ENCODE data around the gene CIBAR2. TPM values are rescaled to one million over a fixed set of nuclear protein-coding genes. Genes with fewer than 3 reads are reported as not detected.

CIBAR2 gene
- total and polyA plus RNA-seq, 9 of the 15 experiments (the other 6 are each of a cell fraction or from before 2014, with no cell fraction given), result not detected

GRCh38 chr16:85146532-85146797 lies 34.2 kb upstream of the CIBAR2 start (continued):
- TF ChIP-seq, protein P1, sequence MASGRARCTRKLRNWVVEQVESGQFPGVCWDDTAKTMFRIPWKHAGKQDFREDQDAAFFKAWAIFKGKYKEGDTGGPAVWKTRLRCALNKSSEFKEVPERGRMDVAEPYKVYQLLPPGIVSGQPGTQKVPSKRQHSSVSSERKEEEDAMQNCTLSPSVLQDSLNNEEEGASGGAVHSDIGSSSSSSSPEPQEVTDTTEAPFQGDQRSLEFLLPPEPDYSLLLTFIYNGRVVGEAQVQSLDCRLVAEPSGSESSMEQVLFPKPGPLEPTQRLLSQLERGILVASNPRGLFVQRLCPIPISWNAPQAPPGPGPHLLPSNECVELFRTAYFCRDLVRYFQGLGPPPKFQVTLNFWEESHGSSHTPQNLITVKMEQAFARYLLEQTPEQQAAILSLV (tag; IDR thresholded peaks at IDR 0.05), result no peak
- TF ChIP-seq ZNF217 (CRISPR knock-in tag; IDR thresholded peaks at IDR 0.05) (no peak), XRCC3 (IDR thresholded peaks at IDR 0.05) (no peak), SP2 (IDR thresholded peaks at IDR 0.05; ENCODE audit: extremely low read depth, low read depth, low read length, poor library complexity, severe bottlenecking) (no peak), ZNF592 (IDR thresholded peaks at IDR 0.05) (no peak), BCOR (IDR thresholded peaks at IDR 0.05) (peak; percentile 96), ZNF584 (CRISPR knock-in tag; IDR thresholded peaks at IDR 0.05; ENCODE audit: low read depth) (no peak), HMG20B (CRISPR knock-in tag; IDR thresholded peaks at IDR 0.05) (no peak)

Measured in K562 (cell line).